GM19043 (cell line): ENCODE measurements around the gene DUOX1.
"Not testable (repeated sequence)": the region's sequence is repeated elsewhere in the genome, so short reads cannot be mapped to it uniquely, and the experiment has no call there.

Experiments used
- ATAC-seq: cut with Tn5 transposase; IDR thresholded peaks from one replicate; pipeline ENCODE4 v1.9.1; 2021; ENCODE audit warnings: low read depth; ENCODE audit not compliant: unreplicated experiment

The DUOX1 gene

DNA sequence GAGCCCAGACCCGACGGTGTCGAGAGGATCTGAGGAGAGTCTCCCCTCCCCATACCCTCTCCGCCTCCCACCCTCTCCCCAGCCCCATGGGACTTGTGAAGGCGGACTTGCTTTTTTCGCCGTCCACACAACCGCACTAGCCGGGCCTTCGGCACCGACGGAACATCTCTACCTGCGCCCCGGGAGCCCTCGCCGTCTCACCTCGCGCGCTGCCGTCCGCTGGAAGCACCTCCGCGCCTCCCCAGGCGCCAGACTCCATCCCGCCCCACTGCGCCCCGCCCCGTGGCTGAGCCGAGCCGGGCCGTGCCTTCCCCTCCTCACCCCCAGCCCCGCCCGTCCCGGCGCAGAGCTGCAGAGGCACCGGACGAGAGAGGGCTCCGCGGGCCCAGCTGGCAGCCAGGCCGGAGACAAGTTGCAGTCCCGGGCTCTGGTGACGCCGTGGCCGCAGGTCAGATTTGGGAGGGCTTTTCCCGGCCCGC, at the start of gene DUOX1, which contains the start of gene DUOXA1:
DUOX1 (plus strand) TSS at position 344 of the 479 bp plus-strand sequence. CDS start 1,973 bp downstream, outside the sequence.
DUOXA1 (minus strand) TSS at position 229 of the 479 bp plus-strand sequence. CDS start 6,865 bp downstream, outside the sequence.
- ATAC-seq, result no peak

DNA sequence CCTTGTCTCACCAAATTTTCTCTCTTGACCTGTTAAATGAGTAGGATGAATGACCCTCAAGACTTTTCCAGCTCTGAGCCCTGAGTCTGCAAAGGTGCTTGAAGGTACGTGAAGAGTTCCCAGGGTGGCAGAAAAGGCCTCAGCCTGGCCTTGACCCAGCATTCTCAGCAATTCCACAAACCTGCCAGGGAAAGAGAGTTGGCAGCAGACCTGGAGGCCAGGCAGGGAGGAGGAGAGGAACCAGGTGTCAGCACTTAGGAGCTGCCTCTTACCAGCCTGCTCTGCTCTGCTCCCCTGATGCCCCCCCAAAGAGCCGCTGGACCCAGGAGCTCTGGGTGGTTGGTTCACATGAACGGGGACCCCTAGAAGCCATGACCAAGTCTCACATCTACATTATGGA, 49.2 kb upstream of the DUOX1 start:
- not testable (repeated sequence) for ATAC-seq

DNA sequence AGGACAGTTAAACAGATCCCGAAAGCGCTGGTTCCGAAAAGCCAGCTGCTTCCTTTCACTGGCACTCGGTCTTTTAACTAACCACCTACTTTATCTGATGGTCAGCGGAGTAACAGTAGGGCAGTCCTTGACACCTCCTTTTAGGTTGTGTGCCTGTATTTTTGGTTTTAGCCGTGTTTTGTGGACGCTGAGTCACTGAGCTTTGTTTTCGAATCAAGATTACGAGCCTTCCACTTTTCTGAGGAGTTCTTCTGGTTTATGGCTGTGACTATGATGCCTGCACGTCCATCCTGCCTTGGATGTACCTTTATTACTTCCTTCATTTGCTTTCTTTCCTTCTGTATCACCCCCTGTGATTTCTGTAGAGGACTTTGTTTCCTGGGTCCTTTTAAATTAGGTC, 47.4 kb upstream of the DUOX1 start:
- ATAC-seq, result not testable (repeated sequence)

DNA sequence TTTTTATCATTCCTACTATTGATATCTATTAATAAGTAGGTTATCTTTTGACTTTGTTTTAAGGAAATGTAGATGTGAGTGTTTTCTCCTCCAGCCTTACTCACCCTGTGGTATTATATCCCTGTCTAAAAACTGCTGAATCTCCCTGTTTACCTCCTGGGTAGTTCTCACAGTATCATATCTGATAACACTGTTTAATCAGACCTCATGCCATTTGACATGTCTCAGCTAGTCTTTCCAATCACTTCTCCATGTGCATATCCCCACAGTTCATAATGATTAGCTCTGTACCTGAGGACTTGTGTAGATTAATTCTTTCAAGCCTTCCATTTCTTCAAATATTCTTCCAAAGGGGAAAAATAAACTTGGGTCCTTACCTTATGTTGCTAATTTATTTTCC, 46.6 kb upstream of the DUOX1 start:
- ATAC-seq, result no peak

DNA sequence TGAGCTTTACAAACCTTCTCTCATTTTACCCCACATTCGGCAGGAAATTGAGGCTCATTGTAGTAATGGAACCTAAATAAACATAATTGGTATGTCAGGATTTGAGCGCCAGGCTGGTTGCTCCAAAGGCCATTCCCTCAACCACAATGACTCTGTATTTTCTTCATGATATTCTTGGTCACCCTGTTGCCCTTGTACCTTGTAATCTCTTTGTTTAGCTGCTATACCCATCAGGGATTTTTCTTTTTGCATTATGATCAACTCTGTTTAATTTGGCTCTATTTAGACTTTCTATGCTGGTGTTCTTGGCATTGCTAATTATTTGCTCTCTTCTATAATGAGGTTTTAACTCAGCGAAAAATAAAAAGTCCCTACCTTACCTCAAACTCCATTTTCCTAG, 45.6 kb upstream of the DUOX1 start:
- no peak for ATAC-seq

DNA sequence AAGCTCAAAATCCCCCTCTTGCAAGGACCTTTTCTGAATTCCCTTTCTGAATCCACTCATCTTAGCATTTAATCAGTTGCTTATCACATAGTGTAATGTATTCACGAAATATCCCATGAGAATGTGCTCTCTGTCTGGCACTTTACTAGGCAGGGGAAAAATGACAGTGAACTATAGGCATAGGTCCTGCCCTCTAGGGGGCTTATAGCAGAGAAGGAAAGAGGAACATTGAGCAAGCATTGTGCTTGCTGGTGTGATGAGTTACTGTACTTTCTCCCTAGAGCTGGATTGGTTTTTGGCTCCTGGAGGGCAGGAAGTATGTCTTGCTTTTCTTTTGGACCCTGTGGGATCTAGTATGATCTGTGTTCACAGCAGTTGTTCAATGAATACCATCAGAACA, 42.3 kb upstream of the DUOX1 start:
- no peak for ATAC-seq

DNA sequence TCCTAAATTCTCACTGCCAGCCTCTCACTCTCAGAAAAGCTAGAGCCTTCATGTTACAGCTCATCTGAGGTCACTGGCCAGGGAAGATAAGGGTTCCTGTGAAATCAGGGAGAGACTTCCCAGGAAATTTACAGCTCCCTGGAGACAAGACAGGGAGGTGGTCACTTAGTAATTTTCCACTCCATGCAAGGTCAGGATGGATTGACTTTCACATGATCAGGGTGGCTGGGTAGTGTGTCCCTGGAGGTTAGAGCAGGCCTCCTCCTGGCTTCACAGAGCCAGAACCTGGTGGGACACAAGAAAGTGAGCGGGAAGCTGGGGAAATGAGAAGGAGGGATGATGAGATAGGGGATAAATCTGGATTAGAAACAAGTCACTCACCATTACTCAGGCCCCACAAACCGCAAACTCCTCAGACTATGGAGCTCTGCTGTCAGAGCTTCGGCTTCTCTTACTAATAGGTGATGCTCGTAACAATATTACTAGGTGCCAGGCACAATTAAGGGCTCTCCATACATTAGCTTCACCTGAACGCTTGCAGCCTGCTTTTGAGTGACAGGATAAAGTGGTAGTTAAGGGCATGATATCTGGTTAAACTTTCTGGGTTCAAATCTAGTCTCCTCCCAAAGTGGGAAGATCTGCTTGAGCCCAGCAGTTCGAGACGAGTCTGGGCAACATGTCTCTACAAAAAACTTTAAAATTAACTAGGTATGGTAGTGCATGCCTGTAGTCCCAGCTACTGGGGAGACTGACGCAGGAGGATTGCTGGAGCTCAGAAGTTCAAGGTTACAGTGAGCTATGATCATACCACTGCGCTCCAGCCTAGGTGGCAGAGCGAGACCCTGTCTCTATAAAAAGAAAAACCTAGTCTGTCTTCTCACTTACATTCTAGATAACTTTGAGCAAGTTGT, 40.7 kb upstream of the DUOX1 start:
- ATAC-seq, result no peak

DNA sequence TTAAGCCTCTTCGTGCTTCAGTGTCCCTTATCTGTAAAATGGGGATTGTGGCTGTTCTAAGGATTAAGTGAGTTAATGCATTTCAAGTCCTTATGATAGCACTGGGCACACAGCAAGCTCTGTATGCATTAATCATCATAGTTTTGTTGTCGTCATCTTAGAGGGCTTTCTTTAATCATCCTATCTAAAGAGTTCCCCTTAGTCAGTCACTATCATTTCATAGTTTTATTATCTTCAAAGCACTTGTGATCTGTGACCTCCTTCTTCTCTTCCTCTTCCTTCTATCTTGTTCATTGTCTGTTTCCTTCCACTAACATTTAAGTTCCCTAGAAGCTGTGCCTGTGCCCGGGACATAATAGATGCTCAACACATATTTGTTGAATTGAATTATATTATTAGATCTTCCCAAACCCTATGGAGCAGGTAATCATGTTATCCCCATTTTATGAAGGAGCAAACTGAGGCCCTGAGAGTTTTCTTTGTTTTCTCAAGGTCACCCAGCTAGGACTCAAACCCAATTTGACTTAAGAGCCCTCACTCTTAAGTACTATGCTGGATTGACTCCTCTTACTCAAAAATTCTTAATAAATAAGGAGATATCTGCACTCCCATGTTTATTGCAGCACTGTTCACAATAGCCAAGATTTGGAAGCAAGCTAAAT, 40.0 kb upstream of the DUOX1 start:
- ATAC-seq, result no peak

DNA sequence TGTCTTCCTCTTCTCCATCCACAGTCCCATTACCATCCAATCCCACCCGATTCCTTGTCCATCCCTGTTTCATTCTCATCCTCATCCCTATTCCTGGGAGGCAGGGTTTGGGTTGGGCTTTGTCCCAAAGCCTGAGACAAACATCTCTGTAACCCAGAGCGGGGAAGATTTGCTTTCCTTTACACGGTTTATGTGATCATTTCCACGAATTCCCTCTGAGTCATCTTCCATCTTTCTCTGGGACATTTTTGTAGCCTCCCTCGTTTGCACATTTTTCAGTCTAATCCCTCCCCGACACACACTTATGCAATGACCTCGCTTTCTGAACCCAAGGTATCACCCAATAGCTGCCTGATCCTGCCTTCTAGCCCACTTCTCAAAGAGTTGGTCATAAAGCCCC, 38.6 kb upstream of the DUOX1 start:
- no peak for ATAC-seq

DNA sequence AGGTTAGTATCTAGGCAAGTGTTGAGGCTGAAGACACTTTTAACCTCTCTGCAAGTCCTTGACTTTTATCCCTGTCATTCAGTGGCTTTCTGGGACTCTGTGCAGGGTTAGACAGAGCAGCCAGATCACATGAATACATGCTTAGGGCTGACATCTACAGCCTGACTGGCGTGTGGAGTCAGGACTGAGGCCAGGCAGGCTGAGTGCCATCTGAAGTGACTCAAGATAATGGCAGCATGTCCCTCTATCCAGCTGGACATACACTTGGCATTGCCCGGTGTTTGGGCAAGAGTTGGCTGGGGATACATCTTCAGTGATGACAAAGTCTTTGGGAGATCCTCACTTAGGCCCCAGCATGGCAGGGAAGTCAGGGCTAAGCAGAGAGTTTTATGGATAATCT, 38.2 kb upstream of the DUOX1 start:
- ATAC-seq, result no peak

DNA sequence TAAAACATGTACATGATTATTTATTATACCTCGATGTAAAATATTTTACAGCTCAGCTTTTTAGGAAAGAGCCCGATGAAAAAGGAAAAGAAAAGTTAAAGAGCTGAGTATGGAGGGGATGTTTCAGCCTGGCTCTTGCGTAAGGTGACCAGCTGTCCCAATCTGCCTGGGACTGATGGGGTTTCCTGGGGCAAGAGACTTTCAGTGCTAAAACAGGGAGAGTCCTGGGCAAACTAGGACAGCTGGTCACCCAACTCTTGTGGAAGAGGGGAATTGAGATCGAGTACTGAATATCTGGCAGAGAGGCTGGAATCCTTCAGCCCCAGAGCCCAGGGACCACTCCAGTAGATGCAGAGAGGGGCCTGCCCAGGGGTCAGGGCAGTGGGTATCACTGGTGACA, 36.8 kb upstream of the DUOX1 start:
- no peak for ATAC-seq

DNA sequence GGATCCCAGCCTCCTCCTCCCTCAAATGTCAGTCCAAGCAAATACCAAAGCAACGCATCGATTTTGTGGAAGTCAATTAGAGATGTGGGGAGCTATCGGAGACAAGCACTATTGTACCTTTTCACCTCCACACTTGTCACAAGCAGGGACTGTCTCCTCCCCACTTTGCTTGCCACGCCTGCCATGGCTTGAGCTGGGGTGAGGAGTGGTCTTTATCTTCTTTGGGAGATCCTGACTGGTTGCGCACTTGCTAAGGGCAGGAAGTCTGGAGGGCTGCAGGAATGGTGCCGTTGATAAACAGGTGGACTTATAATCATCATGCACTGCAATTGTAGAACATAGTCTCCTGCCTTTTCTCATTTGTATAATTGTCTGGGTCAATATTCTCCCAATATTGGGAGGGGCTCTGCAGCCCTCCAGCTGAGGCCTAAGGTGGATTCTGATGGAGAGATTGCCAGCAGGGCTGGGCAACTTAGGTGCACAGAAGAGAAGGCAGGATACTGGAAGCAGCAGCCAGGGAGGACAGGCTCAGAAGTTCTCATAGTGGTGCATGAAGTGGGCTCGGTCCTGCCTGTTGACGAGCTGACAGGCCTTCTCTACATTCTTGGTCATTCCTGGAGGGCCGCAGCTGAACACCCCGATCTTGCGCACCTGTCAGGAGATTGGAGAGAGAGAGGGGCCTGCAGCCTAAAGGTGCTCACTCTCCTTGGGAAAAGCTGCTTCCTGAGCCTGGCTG, 36.0 kb upstream of the DUOX1 start:
- no peak for ATAC-seq

DNA sequence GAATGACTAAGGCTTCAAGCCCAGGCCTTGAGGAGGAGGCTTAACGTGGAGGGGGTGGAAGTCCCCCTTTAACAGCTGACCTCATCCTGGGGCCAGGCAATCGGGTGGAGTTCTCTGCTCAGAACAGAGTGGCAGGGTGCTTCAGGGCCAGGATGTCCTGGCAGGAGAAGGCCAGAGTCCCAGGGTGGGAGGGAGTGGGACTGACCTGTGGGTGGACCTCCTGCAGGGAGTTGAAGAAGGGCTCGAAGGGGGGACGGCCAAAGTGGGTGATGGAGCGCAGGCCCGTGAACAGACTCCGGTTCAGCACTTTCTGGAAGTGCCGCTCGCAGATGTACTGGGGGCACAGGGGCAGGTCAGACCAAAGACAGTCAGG, 35.5 kb upstream of the DUOX1 start:
- ATAC-seq, result no peak

DNA sequence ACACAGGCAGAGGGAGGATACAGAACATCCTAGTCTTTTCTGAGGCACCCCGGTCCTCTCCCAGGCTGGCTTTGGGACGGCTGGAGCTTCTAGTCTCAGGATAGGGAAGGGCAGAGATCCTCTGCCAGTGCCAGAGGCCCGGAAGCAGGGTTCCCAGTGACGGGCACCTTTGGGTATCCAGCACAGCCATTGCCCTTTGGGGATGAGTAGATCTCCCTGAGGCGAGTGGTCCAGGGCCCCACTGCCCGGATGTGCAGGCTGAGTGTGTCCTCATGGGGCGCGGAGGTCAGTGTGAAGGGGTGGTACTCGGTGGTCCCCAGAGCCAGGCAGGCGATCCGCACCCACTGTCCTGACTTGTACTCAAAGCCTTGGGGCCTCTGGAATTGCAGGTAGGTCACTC, 34.1 kb upstream of the DUOX1 start:
- ATAC-seq, result no peak

DNA sequence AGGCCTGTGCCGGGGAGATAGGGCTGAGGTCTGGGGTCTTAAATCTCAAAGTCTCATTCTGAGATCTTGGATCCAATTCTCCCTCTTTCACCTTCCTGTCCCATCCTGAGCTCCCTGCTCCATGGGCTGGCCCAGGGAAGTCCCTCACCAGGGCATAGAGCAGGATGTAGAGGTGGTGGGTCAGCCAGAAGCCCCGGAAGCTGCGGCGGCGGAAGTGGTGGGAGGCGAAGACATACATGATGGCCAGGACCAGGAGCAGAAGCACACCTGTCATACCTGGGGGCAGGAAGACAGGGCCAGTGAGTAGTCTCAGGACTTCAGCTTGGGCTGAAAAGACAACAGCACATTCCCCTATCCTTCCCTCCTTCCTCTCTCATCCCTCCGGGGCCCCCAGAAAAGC, 32.3 kb upstream of the DUOX1 start:
- ATAC-seq, result no peak

DNA sequence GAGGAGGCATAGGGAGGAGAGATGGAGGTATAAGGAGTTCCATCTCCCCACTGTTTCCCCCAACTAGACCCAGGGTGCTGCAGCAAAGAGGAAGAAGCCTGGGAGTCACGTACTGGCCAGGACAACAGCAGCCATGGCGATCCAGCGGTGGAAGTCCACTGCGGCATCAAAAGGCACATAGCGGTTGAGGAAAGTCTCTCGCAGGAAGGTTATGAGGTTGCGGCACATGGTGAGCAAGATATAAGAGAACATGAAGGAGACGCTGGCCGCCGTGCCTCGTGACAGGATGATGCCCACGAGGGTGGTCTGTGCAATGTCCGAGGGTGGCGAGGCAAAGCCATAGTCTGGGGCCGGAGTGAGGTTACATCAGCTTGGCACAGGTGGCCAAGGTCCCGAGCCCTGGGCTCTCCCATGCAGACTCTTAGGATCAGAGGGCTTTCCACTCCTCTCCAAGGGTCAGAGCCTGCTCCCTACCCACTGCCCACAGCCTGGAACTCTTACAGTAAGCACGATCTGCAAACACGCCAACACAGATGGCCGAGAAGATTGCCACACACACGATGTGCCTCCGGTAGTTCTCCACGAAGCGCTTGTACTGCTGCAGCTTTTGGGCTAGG, 30.1 kb upstream of the DUOX1 start:
- no peak for ATAC-seq

DNA sequence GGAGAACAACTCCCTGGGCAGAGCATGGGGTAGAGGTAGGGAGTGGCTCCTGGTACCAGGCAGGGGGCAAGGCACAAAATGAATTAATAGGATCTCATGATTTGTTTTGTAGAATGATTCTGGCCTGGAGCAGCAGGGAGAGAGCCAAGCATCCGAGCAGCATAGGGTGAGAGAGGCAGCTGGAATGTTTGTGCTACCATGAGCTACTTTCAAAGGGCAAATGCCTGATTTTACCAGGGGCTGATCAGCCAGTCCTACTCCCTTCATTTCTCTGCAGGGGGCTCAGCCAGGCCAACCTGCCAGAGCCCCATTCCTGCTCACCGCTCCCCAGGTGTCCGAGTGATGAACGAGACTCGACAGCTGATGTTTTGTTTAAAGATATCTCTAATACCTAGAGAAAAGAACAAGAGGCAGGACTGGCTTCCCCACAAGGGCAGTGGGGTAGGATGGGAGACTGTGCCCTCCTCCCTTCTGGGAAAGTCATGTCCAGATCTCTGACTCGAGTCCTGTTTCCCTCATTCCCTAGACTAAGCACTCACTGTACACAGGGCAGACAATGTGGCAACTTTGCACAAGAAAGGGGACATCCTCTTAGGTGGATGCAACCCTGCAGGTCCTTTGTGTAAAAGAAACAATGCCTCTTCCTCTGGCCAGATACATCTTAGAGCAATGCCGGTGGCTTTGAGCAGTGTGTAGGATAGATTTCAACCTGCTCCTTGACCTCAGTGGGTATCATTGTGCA, 28.7 kb upstream of the DUOX1 start:
- ATAC-seq, result no peak

DNA sequence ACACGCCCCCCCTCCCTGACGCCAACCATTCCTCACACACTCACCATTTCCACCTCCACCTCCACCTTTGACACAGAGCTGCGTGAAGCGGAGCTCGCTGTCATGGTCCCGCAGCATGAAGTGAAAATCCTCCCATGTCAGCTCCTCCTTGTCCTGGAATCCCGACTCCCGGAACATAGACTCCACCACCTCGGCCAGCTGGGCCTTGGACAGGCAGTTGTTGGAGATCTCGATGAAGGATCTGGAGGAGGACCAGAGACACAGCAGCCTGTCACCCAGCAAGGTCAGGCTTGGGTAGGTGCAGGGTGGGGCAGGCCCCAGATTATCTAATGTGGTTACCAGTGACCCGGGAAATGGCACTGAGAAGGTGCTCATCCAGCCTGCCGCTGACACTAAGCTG, 28.0 kb upstream of the DUOX1 start:
- no peak for ATAC-seq

DNA sequence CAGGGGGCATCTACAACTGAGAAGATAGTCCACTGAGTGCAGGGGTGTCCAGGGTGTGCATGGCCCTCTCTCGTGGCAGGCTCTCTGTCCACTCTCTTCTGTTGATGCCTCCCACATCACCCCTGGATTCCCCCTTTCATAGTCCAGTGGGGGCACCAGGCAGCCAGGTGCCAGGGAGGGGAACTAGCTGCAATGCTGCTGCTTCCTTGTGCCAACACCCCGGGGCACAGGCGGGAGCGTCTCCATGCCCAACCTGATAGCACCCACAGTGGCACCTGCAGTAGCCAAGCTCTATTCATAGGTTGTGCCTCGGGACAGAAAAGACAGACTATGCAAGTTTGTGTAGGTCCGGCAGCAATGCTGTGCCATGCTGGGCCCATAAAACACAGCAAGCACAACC, 27.6 kb upstream of the DUOX1 start:
- no peak for ATAC-seq

DNA sequence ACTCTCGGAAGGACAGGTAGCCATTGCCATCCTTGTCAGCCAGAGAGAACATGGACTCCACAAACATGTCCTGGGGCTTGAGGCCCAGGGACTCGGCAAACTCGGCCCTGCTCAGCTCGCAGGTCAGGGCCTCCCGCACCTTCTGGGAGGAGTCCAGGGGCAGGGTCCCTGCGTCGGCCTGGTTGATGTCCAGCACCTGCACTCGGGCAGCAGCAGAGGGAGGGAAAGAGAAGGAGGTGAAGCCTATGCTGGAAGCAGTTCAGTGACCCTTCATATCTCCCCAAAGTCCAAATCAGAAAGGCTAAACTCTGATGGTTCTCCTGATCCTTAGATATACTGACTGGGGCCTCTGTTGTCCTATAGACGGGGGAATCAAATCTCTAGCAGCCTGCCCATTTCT, 25.6 kb upstream of the DUOX1 start:
- not testable (repeated sequence) for ATAC-seq
